Upper lobe of right lung (tissue), 1 donor: ENCODE measurements around the gene SLC9A9. TPM values are rescaled to one million over a fixed set of nuclear protein-coding genes. Genes with fewer than 3 reads are reported as not detected.

Experiments used
- ATAC-seq: fragments of 200-7000 bp; cut with Tn5 transposase; one replicate; pipeline ENCODE4 v1.9.1; 2020; ENCODE audit warnings: mild to moderate bottlenecking, moderate library complexity
- DNase-seq: peaks from one replicate; pipeline ENCODE4 v3.0.0-alpha.2; 2020
- H3K27ac ChIP-seq: fragments of 200-600 bp; one replicate; pipeline ENCODE4 v1.8.0; 2022
- H3K27me3 ChIP-seq: fragments of 200-600 bp; one replicate; pipeline ENCODE4 v1.8.0; 2022; ENCODE audit warnings: mild to moderate bottlenecking
- H3K36me3 ChIP-seq: fragments of 200-600 bp; one replicate; pipeline ENCODE4 v1.8.0; 2022
- H3K4me1 ChIP-seq: fragments of 200-600 bp; one replicate; pipeline ENCODE4 v1.8.0; 2022
- H3K4me3 ChIP-seq: fragments of 200-600 bp; one replicate; pipeline ENCODE4 v1.8.0; 2022; ENCODE audit warnings: mild to moderate bottlenecking
- H3K9me3 ChIP-seq: fragments of 200-600 bp; one replicate; pipeline ENCODE4 v1.8.0; 2022
- intact Hi-C: fragments of 100-400 bp; cut with DNase I; formaldehyde crosslinking; loops from one replicate; pipeline ENCODE4 v1.11.0; 2022
- total RNA-seq: library from RNA; stranded (reverse); fragmentation: NEBNext Ultra II Directional; extraction: Animal tissue kit (Norgen Biotek cat#: 25700); gene quantifications from one replicate; pipeline ENCODE4 v1.2.1, GENCODE V29; 2021
- TF ChIP-seq, protein P1 (sequence below): fragments of 200-600 bp; IDR thresholded peaks from one replicate; pipeline ENCODE4 v1.8.0; 2022; ENCODE audit warnings: antibody characterized with exemption
- donor health status: DM: no; HTN: yes; CAD: no; lungs with severe emphysema.

SLC9A9 gene
- total RNA-seq, 1 donor from 2014 or later: 13.3 TPM

DNA sequence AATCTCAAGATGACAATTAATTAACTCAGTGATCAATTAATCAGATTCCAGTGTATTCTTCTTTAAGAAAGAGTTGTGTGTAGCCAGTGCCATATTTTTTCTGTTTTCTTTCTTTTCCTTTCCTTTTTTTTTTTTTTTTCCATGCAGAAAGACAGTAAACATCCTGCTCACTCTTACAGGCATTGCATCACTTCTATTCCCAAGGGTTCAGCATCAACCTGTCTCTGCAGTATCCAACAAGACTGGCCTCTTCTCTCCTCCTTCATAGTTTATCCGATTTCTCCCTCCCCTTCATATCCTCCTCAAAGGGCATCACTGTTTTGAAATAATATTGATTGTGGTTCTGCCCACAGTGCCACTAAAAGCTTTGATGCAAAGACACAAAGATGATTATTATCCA lies 17.0 kb upstream of the SLC9A9 start:
- Histone ChIP-seq H3K27me3 (no peaks in the 10 kb centered on the region), H3K4me3 (no peak overlapping the region), H3K36me3 (no peaks in the 10 kb centered on the region), H3K27ac (no peak overlapping the region), H3K4me1 (no peaks in the 10 kb centered on the region), H3K9me3 (no peaks in the 10 kb centered on the region)
- no peak for DNase-seq
- no peak for ATAC-seq
- intact Hi-C loops: no loop called here
- TF ChIP-seq, protein P1, sequence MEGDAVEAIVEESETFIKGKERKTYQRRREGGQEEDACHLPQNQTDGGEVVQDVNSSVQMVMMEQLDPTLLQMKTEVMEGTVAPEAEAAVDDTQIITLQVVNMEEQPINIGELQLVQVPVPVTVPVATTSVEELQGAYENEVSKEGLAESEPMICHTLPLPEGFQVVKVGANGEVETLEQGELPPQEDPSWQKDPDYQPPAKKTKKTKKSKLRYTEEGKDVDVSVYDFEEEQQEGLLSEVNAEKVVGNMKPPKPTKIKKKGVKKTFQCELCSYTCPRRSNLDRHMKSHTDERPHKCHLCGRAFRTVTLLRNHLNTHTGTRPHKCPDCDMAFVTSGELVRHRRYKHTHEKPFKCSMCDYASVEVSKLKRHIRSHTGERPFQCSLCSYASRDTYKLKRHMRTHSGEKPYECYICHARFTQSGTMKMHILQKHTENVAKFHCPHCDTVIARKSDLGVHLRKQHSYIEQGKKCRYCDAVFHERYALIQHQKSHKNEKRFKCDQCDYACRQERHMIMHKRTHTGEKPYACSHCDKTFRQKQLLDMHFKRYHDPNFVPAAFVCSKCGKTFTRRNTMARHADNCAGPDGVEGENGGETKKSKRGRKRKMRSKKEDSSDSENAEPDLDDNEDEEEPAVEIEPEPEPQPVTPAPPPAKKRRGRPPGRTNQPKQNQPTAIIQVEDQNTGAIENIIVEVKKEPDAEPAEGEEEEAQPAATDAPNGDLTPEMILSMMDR: no peak

DNA sequence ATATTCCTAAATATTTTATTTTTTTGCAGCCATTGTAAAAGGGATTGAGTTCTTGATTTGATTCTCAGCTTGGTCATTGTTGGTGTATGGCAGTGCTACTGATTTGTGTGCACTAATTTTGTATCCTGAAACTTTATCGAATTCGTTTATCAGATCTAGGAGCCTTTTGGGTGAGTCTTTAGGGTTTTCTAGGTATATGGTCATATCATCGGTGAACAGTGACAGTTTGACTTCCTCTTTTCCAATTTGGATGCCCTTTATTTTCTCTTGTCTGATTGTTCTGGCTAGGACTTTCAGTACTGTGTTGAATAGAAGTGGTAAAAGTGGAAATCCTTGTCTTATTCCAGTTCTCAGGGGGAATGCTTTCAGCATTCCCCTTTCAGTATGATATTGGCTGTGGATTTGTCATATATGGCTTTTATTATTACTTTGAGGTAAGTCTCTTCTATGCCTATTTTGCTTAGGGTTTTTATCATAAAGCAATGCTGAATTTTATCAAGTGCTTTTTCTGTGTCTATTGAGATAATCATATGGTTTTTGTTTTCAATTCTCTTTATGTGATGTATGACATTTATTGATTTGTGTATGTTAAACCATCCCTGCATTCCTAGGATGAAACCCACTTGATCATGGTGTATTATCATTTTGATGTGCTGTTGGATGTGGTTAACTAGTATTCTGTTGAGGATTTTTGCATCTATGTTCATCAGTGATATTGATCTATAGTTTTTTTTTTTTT lies 11.4 kb upstream of the SLC9A9 start:
- Histone ChIP-seq H3K27me3 (no peaks in the 10 kb centered on the region), H3K4me1 (no peaks in the 10 kb centered on the region), H3K9me3 (no peaks in the 10 kb centered on the region), H3K4me3 (no peak overlapping the region), H3K36me3 (no peaks in the 10 kb centered on the region), H3K27ac (no peak overlapping the region)
- TF ChIP-seq, protein P1: no peak
- ATAC-seq (no peak), DNase-seq (no peak)
- intact Hi-C loops: no loop called here

- ATAC-seq (no peak), DNase-seq (no peak)
- no peaks in the 10 kb centered on the region for H3K36me3 ChIP-seq
- no peak overlapping the region for H3K27ac ChIP-seq
- no peaks in the 10 kb centered on the region for H3K4me1 ChIP-seq
- TF ChIP-seq, protein P1: no peak
- no peaks in the 10 kb centered on the region for H3K27me3 ChIP-seq
- no peak overlapping the region for H3K4me3 ChIP-seq
- no peaks in the 10 kb centered on the region for H3K9me3 ChIP-seq
- intact Hi-C loops: no loop called here
Observed at GRCh38 chr3:143856252-143856970, 8.1 kb upstream of the SLC9A9 start.

GRCh38 chr3:143855183-143855582 lies 6.9 kb upstream of the SLC9A9 start:
- TF ChIP-seq, protein P1: no peak
- ATAC-seq: no peak
- H3K36me3 ChIP-seq: no peaks in the 10 kb centered on the region
- H3K27ac ChIP-seq: no peak overlapping the region
- intact Hi-C loops: no loop called here
- H3K4me1 ChIP-seq: no peaks in the 10 kb centered on the region
- no peaks in the 10 kb centered on the region for H3K27me3 ChIP-seq
- DNase-seq: no peak
- H3K9me3 ChIP-seq: no peaks in the 10 kb centered on the region
- H3K4me3 ChIP-seq: no peak overlapping the region

GRCh38 chr3:143851331-143852017 lies 3.2 kb upstream of the SLC9A9 start:
- Histone ChIP-seq H3K27me3 (no peaks in the 10 kb centered on the region), H3K9me3 (no peaks in the 10 kb centered on the region), H3K27ac (no peak overlapping the region), H3K4me1 (peaks cover 13% of the 10 kb centered on the region), H3K4me3 (no peak overlapping the region), H3K36me3 (no peaks in the 10 kb centered on the region)
- no peak for DNase-seq
- TF ChIP-seq, protein P1: no peak
- no peak for ATAC-seq
- intact Hi-C loops: no loop called here
